ENCODE data around the gene SLC7A4.
"Not testable (repeated sequence)": the region's sequence is repeated elsewhere in the genome, so short reads cannot be mapped to it uniquely, and the experiment has no call there.

SLC7A4 gene, protein sequence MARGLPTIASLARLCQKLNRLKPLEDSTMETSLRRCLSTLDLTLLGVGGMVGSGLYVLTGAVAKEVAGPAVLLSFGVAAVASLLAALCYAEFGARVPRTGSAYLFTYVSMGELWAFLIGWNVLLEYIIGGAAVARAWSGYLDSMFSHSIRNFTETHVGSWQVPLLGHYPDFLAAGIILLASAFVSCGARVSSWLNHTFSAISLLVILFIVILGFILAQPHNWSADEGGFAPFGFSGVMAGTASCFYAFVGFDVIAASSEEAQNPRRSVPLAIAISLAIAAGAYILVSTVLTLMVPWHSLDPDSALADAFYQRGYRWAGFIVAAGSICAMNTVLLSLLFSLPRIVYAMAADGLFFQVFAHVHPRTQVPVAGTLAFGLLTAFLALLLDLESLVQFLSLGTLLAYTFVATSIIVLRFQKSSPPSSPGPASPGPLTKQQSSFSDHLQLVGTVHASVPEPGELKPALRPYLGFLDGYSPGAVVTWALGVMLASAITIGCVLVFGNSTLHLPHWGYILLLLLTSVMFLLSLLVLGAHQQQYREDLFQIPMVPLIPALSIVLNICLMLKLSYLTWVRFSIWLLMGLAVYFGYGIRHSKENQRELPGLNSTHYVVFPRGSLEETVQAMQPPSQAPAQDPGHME

GRCh38 chr22:21032037-21032867, at the start of gene SLC7A4:
Gene SLC7A4, minus strand, starts transcription at chr22:21032561. Its CDS starts 749 bp downstream, at chr22:21031812.
- DNase-seq, result no peak

GRCh38 chr22:21080435-21081137, 48.2 kb upstream of the SLC7A4 start:
- no peak for DNase-seq

DNA sequence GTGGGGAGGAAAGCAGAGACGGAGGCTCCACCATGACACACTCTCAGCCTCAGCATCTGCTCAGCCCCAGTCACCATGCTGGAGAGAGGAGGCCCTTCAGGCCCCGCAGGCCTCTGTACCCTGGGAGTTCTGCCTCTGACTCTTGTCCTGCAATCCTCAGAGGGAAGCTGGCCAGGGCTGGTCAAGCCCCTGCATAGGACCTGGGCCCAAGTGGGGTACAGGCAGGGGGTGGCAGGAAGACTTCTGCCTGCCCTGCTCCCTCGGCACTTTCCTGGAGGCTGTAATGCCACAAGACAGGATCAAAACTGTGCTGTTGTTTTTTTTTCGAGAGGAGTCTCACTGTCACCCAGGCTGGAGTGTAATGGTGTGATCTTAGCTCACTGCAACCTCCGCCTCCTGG, 47.1 kb upstream of the SLC7A4 start:
- DNase-seq, result no peak

DNA sequence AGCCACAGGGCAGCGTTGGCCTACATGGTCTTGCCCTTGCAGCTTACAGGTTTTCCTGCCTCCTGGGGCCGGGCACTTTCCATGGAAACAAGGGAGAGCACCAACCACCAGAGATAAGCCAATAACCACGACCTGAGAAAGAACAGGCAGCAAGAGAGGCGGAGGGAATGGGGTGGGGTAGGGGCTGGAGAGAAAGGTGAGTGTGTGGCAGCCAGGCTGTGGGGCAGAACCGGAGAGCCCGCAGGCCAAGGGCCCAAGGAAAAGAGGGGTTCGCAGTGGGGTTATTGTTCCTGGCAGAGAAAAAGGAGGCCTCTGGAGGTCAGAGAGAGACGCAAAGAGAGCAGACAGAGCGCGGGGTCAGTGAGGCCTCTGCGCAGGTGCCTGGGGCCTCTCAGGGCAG, 46.6 kb upstream of the SLC7A4 start:
- DNase-seq, result no peak

GRCh38 chr22:21077884-21078508, 45.6 kb upstream of the SLC7A4 start:
- no peak for DNase-seq

GRCh38 chr22:21076912-21077625, 44.7 kb upstream of the SLC7A4 start:
- DNase-seq, result no peak

DNA sequence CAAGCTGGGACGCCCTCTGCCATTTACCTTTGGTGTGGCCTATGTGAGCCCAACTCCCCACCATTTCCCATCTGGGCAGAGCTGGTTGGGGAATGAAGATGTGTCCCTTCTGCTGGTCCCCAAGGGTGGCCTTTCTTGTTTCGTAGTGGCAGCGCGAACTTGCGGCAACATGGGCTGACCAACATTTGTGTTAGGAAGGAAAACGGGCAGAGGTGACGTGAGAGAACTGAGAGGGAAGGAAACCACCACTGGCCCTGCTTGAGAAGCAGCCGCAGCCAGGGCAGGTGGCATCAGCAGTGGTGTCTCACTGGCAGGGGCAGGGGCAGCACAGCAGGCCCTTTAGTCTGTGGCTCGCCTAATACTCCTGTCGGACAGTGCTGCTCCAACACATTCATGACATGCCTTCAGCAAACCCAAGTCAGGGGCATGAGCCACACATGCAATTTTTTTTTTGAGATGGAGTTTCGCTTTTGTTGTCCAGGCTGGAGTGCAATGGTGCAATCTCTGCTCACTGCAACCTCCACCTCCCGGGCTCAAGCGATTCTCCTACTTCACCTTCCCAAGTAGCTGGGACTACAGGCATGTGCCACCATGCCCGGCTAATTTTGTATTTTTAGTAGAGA, 43.3 kb upstream of the SLC7A4 start:
- DNase-seq, result no peak

DNA sequence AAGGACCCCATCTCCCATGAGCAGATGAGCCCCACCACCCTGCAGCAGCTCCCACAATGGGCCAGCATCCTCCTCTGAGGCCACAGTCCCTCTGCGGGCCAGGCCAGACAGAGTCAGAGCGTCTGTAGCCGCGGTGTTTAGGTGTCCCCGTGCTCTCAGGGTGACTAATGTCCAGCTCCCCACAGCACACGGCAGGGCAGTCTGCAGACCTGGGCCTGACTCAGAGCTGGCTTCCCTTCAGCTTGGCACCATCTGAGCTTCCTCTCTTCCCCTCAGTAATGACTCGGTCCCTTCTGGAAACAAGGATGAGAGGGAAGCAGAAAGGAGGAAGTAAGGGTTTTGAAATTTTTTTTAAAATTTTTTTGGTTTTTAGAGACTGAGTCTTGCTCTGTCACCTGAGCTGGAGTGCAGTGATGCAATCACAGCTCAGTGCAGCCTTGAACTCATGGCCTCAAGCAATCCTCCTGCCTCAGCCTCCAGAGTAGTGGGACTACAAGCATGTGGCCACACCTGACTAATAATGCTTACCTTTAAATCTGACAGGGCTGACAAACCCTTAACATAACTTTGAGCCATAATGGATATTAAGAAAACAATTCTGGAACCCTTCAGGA, 41.8 kb upstream of the SLC7A4 start:
- DNase-seq, result no peak

- DNase-seq, result no peak
Observed at GRCh38 chr22:21073482-21073881, 41.1 kb upstream of the SLC7A4 start.

DNA sequence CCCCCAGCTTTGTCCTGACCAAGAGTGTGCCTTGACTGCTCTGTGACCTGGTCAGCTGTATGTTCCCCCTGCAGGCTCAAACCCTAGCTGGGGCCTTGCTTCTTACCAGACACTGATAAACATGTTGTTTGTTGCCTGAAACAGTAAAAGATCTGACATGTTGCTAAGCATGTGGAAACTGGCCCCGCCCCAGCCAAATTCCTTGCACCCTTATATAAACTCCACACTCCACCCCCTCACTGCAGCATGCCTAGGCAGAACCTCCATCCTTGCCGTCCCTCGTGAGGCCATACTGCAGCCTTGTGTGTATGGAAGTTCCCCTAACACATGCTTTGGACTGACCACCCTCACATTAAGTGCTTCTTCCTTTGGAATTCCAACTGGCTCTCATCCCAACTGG, 40.7 kb upstream of the SLC7A4 start:
- DNase-seq, result no peak

GRCh38 chr22:21071796-21072195, 39.4 kb upstream of the SLC7A4 start:
- DNase-seq, result not testable (repeated sequence)

DNA sequence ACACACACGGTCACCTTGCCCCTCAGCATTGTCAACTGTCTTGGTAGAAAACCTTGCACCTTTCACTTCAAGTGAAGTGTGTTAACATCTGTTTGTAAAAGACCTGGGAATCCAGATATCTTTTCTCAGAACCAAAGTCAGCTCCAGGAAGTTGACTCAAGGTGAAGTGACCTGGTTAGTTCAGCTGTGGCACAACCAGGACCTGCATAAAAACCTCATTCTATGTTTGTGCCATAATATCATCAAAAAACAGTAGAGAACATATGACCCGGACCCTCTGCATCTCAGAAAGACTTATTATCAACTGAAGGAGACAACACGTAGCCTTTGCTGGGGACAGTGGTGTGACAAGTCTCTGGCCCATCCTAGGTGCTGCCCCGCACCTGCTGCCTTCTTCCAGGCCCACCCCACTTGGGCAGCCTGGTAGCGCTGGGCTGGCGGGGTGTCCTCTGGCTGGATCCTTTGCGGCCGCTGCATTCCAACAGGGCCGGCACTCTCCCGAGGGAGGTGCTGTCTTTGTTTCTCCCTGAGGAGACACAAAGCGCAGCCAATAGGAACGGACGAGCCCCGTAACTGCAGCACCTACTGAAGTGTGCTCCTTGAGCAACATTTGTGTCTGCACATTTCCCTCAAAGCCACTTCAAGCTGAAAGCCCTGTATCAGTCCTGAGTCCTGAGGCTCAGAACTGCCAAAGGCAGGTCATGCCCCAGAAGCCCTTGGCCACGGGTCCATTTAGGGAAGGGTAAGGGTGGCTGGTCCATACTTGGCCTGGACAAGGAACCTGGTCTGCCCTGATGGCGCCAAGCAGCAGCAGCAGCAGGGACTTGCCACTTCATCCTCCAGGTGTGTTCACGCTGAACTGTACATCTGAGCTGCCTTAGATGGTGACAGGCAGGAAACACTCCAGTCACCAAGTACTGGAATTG, 38.6 kb upstream of the SLC7A4 start:
- DNase-seq, result no peak

DNA sequence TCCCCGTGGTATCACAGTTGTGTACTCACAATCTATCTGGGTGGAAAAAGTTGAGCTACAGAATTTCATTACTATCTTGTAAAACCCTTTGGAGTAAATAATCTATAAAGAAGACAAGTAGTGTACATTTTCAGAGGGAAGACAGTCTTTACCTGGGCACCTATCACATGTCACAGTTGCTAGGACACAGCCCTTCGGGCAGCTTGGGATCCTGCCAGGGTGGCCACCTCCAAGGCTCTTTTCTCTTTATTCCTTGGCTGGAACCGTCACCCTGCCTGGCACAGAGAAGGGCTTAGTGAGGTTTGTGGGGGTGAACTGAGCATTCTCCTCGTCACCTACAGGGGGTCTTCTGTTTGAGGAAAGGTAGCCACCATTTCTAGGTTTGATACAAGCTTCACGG, 37.0 kb upstream of the SLC7A4 start:
- DNase-seq, result no peak

GRCh38 chr22:21068681-21069276, 36.4 kb upstream of the SLC7A4 start:
- DNase-seq, result no peak

DNA sequence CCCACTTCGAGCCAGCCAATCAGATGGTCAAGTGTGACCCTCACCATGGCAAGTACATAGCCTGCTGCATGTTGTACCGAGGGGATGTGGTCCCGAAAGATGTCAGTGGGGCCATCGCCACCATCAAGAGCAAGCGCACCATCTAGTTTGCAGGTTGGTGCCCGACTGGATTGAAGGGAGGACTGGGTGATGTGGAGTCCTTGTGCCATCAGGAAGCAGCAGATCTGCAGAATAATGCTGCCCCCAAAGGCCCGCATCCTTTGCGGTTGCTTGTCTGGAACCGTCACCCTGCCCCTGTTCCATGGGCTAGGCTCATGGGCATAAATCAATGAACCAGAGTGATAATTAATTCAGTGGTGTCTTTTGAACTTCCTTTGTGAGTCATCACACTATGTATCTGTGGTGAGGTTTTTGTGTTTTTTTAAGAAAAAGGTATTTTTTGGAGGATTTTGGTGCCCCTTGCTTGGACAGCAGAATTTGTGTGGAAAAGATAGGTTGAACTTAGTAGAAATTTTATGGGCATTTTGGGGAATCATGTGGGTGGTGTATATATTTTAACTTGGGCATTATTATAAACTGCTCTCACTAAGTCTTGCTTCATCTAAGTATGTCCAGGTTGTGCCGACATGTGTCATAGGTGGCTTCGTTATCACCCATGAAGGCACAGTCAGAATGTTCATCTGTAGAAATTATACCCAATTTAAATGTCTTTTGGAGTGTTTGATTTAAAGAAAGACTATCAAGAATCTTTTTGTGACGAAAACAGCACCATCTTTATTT, 35.7 kb upstream of the SLC7A4 start:
- no peak for DNase-seq

GRCh38 chr22:21067075-21067900, 34.9 kb upstream of the SLC7A4 start:
- no peak for DNase-seq
